ENCODE results near the gene ECSIT.
A peak's percentile ranks its signal among the peaks of the same experiment; 100 is the strongest.
"Not testable (repeated sequence)": the region's sequence is repeated elsewhere in the genome, so short reads cannot be mapped to it uniquely, and the experiment has no call there.

The ECSIT gene

GRCh38 chr19:11479090-11479897 lies 49.6 kb downstream of the ECSIT start:
- H3K27ac ChIP-seq, result no peak overlapping the region
- H3K36me3 ChIP-seq, result no peaks in the 10 kb centered on the region
- H3K4me1 ChIP-seq, result peaks cover 23% of the 10 kb centered on the region
- no peak for TF ChIP-seq Cebpa-rat (IDR thresholded peaks at IDR 0.05)
- no peaks in the 10 kb centered on the region for H3K9me3 ChIP-seq
- no peak overlapping the region for H3K4me2 ChIP-seq
- peaks cover 16% of the 10 kb centered on the region for H3K27me3 ChIP-seq
- H3K4me3 ChIP-seq, result no peak overlapping the region
- H4K20me1 ChIP-seq, result no peaks in the 10 kb centered on the region
- H3K9ac ChIP-seq, result no peak overlapping the region

GRCh38 chr19:11478167-11479089 lies 50.5 kb downstream of the ECSIT start:
- Histone ChIP-seq H4K20me1 (no peaks in the 10 kb centered on the region), H3K9ac (no peak overlapping the region), H3K9me3 (no peaks in the 10 kb centered on the region), H3K4me2 (no peak overlapping the region), H3K36me3 (no peaks in the 10 kb centered on the region), H3K27me3 (peaks cover 16% of the 10 kb centered on the region), H3K27ac (no peak overlapping the region), H3K4me3 (no peak overlapping the region), H3K4me1 (peaks cover 18% of the 10 kb centered on the region)
- TF ChIP-seq Cebpa-rat (IDR thresholded peaks at IDR 0.05), result no peak

- no peak for TF ChIP-seq Cebpa-rat (IDR thresholded peaks at IDR 0.05)
- no peaks in the 10 kb centered on the region for H3K9me3 ChIP-seq
- H3K9ac ChIP-seq, result no peak overlapping the region
- H3K4me2 ChIP-seq, result no peak overlapping the region
- no peak overlapping the region for H3K4me3 ChIP-seq
- H3K27ac ChIP-seq, result no peak overlapping the region
- peaks cover 4% of the 10 kb centered on the region; the same call in 1 of the 2 replicates for H3K27me3 ChIP-seq
- no peaks in the 10 kb centered on the region for H3K36me3 ChIP-seq
- H4K20me1 ChIP-seq, result no peaks in the 10 kb centered on the region
- no peaks in the 10 kb centered on the region for H3K4me1 ChIP-seq
Observed at GRCh38 chr19:11475861-11476260, 53.1 kb downstream of the ECSIT start.

GRCh38 chr19:11475343-11475742 lies 53.6 kb downstream of the ECSIT start:
- H3K36me3 ChIP-seq, H3K27ac ChIP-seq, H3K4me2 ChIP-seq, H3K9me3 ChIP-seq, H3K9ac ChIP-seq, H4K20me1 ChIP-seq, H3K27me3 ChIP-seq, H3K4me1 ChIP-seq, H3K4me3 ChIP-seq: not testable (repeated sequence)

- no peak overlapping the region for H3K4me3 ChIP-seq
- H3K4me1 ChIP-seq, result no peaks in the 10 kb centered on the region
- no peaks in the 10 kb centered on the region for H3K9me3 ChIP-seq
- no peaks in the 10 kb centered on the region for H3K27me3 ChIP-seq
- H3K36me3 ChIP-seq, result no peaks in the 10 kb centered on the region
- no peak overlapping the region for H3K9ac ChIP-seq
- no peaks in the 10 kb centered on the region for H4K20me1 ChIP-seq
- no peak for TF ChIP-seq Cebpa-rat (IDR thresholded peaks at IDR 0.05)
- H3K4me2 ChIP-seq, result no peak overlapping the region
- no peak overlapping the region for H3K27ac ChIP-seq
Observed at GRCh38 chr19:11473725-11474124, 55.2 kb downstream of the ECSIT start.

- H3K9me3 ChIP-seq, H3K4me3 ChIP-seq, H3K4me2 ChIP-seq, H3K27ac ChIP-seq, H3K27me3 ChIP-seq, H3K36me3 ChIP-seq, H3K9ac ChIP-seq, H4K20me1 ChIP-seq: not testable (repeated sequence)
- H3K4me1 ChIP-seq, result peaks cover 12% of the 10 kb centered on the region
Observed at GRCh38 chr19:11468266-11468845, 60.6 kb downstream of the ECSIT start.

GRCh38 chr19:11465600-11465999 lies 63.3 kb downstream of the ECSIT start:
- no peaks in the 10 kb centered on the region for H4K20me1 ChIP-seq
- H3K4me1 ChIP-seq, result peaks cover 12% of the 10 kb centered on the region
- no peak overlapping the region for H3K27ac ChIP-seq
- H3K9me3 ChIP-seq, result no peaks in the 10 kb centered on the region
- no peak for TF ChIP-seq Cebpa-rat (IDR thresholded peaks at IDR 0.05)
- no peak overlapping the region for H3K4me3 ChIP-seq
- no peaks in the 10 kb centered on the region for H3K36me3 ChIP-seq
- H3K4me2 ChIP-seq, result peak overlapping the region; percentile 51
- H3K27me3 ChIP-seq, result no peaks in the 10 kb centered on the region
- no peak overlapping the region for H3K9ac ChIP-seq

GRCh38 chr19:11464333-11465265 lies 64.3 kb downstream of the ECSIT start:
- no peaks in the 10 kb centered on the region for H3K9me3 ChIP-seq
- no peaks in the 10 kb centered on the region for H3K36me3 ChIP-seq
- H3K9ac ChIP-seq, result no peak overlapping the region
- H4K20me1 ChIP-seq, result no peaks in the 10 kb centered on the region
- TF ChIP-seq Cebpa-rat (IDR thresholded peaks at IDR 0.05), result no peak
- no peak overlapping the region for H3K27ac ChIP-seq
- 0 out of 2 replicates have a peak overlapping the region, but pooled peaks have one; percentile 51 for H3K4me2 ChIP-seq
- H3K27me3 ChIP-seq, result no peaks in the 10 kb centered on the region
- peaks cover 12% of the 10 kb centered on the region for H3K4me1 ChIP-seq
- H3K4me3 ChIP-seq, result no peak overlapping the region

GRCh38 chr19:11463391-11463790 lies 65.5 kb downstream of the ECSIT start:
- Histone ChIP-seq H3K9ac (no peak overlapping the region), H3K36me3 (no peaks in the 10 kb centered on the region), H3K27me3 (no peaks in the 10 kb centered on the region), H3K4me3 (no peak overlapping the region), H3K4me2 (no peak overlapping the region), H4K20me1 (no peaks in the 10 kb centered on the region), H3K4me1 (peaks cover 12% of the 10 kb centered on the region), H3K27ac (no peak overlapping the region), H3K9me3 (no peaks in the 10 kb centered on the region)
- no peak for TF ChIP-seq Cebpa-rat (IDR thresholded peaks at IDR 0.05)

Data from BLaER1 (cell line).